Trophoblast cell (in vitro differentiated cells and primary cell): Measurements from ENCODE around the gene ZKSCAN5. TPM values are rescaled to one million over a fixed set of nuclear protein-coding genes. Genes with fewer than 3 reads are reported as not detected.
A peak's percentile ranks its signal among the peaks of the same experiment; 100 is the strongest.

Experiments used
- DNase-seq, 2 donors: peaks; one replicate each; pipeline ENCODE4 v3.0.0-alpha.2; 2016
- H2AFZ ChIP-seq: 2 replicates; pipeline ENCODE4 v1.6.1; 2013; ENCODE audit warnings: low read length, moderate library complexity, mild to moderate bottlenecking; ENCODE audit not compliant: insufficient read depth, poor library complexity
- H2AK5ac ChIP-seq: 2 replicates; pipeline ENCODE4 v1.6.1; 2013; ENCODE audit warnings: mild to moderate bottlenecking, low read length
- H2BK120ac ChIP-seq: 2 replicates; pipeline ENCODE4 v1.6.1; 2013; ENCODE audit warnings: low read length, mild to moderate bottlenecking, moderate library complexity; ENCODE audit not compliant: insufficient read depth, poor library complexity
- H2BK12ac ChIP-seq: 2 replicates; pipeline ENCODE4 v1.6.1; 2013; ENCODE audit warnings: mild to moderate bottlenecking, low read length, moderate library complexity
- H2BK5ac ChIP-seq: 2 replicates; pipeline ENCODE4 v1.6.1; 2013; ENCODE audit warnings: low read length, low read depth, moderate library complexity, mild to moderate bottlenecking; ENCODE audit not compliant: poor library complexity
- H3K14ac ChIP-seq: 2 replicates; pipeline ENCODE4 v1.6.1; 2013; ENCODE audit warnings: mild to moderate bottlenecking, low read length
- H3K18ac ChIP-seq: 2 replicates; pipeline ENCODE4 v1.6.1; 2013; ENCODE audit warnings: mild to moderate bottlenecking, low read length
- H3K23ac ChIP-seq: 2 replicates; pipeline ENCODE4 v1.6.1; 2013; ENCODE audit warnings: low read length
- H3K27ac ChIP-seq: 2 replicates; pipeline ENCODE4 v1.5.1; 2013; ENCODE audit warnings: low read depth, mild to moderate bottlenecking, inconsistent platforms, low read length, moderate library complexity
- H3K27me3 ChIP-seq: 2 replicates; pipeline ENCODE4 v1.6.1; 2013; ENCODE audit warnings: inconsistent platforms, mild to moderate bottlenecking, low read length, moderate library complexity; ENCODE audit not compliant: insufficient read depth
- H3K36me3 ChIP-seq, 2 experiments: 1 replicate in 1 of 2; 2 replicates in 1 of 2; pipeline ENCODE4 v1.6.1; 2013; ENCODE audit warnings: low read length in 2 of 2, mild to moderate bottlenecking in 2 of 2, moderate library complexity in 1 of 2; ENCODE audit not compliant: insufficient read depth in 2 of 2, control insufficient read depth in 1 of 2
- H3K4ac ChIP-seq: 2 replicates; pipeline ENCODE4 v1.6.1; 2013; ENCODE audit warnings: low read depth, mild to moderate bottlenecking, low read length, moderate library complexity
- H3K4me1 ChIP-seq, 2 experiments: 1 replicate in 1 of 2; 2 replicates in 1 of 2; pipeline ENCODE4 v1.6.1; 2013; ENCODE audit warnings: low read length in 2 of 2, mild to moderate bottlenecking in 2 of 2, moderate library complexity in 1 of 2; ENCODE audit not compliant: insufficient read depth in 2 of 2, control insufficient read depth in 1 of 2
- H3K4me2 ChIP-seq: 2 replicates; pipeline ENCODE4 v1.6.1; 2013; ENCODE audit warnings: inconsistent platforms, mild to moderate bottlenecking, low read length, moderate library complexity
- H3K4me3 ChIP-seq: 2 replicates; pipeline ENCODE4 v1.5.1; 2013; ENCODE audit warnings: mild to moderate bottlenecking, low read depth, low read length, inconsistent platforms
- H3K79me1 ChIP-seq: one replicate; pipeline ENCODE4 v1.6.1; 2013; ENCODE audit warnings: low read length
- H3K79me2 ChIP-seq: 2 replicates; pipeline ENCODE4 v1.6.1; 2013; ENCODE audit warnings: low read length, mild to moderate bottlenecking; ENCODE audit not compliant: control insufficient read depth, insufficient read depth, poor library complexity
- H3K9ac ChIP-seq: 2 replicates; pipeline ENCODE4 v1.6.1; 2013; ENCODE audit warnings: mild to moderate bottlenecking, low read length
- H3K9me3 ChIP-seq: 2 replicates; pipeline ENCODE4 v1.6.1; 2013; ENCODE audit warnings: low read depth, mild to moderate bottlenecking, control low read depth, inconsistent platforms, low read length; ENCODE audit not compliant: insufficient read depth
- H4K12ac ChIP-seq: 2 replicates; pipeline ENCODE4 v1.6.1; 2013; ENCODE audit warnings: low read depth, mild to moderate bottlenecking, low read length, moderate library complexity
- H4K8ac ChIP-seq: 2 replicates; pipeline ENCODE4 v1.6.1; 2013; ENCODE audit warnings: low read depth, mild to moderate bottlenecking, low read length, moderate library complexity
- H4K91ac ChIP-seq: one replicate; pipeline ENCODE4 v1.6.1; 2013; ENCODE audit warnings: low read depth, mild to moderate bottlenecking, low read length, moderate library complexity
- WGBS: extraction: QIAGEN DNeasy Blood & Tissue Kit; methylation state at CpG from one replicate; pipeline ENCODE4 v1.1.7; 2013; ENCODE audit warnings: missing lambda C conversion rate; ENCODE audit not compliant: insufficient read length, insufficient coverage; ENCODE audit errors: extremely low coverage; 5-methylcytosine and 5-hydroxymethylcytosine counted together
- polyA plus RNA-seq: library from polyadenylated mRNA; stranded (reverse); fragments of 200-250 nt; gene quantifications from 2 replicates; pipeline ENCODE4 v1.2.3, GENCODE V29; 2013

Gene ZKSCAN5
- 7.8 and 8.4 TPM in 2 replicates for polyA plus RNA-seq

- Histone ChIP-seq H2AK5ac (peak within 1 kb of the TSS; percentile 9), H3K18ac (peak within 1 kb of the TSS; percentile 93), H3K14ac (peak within 1 kb of the TSS; percentile 94), H3K23ac (no peak within 1 kb of the TSS), H2AFZ (peak within 1 kb of the TSS; percentile 85), H2BK12ac (no peak within 1 kb of the TSS), H2BK5ac (peak within 1 kb of the TSS; percentile 93), H3K4me1 (peaks cover 7 to 10% of the 10 kb centered on the region in 2 experiments), H4K12ac (peak within 1 kb of the TSS; percentile 88), H3K4ac (peak within 1 kb of the TSS; percentile 92), H3K9me3 (no peaks in the 10 kb centered on the region), H3K9ac (peak within 1 kb of the TSS; percentile 92), H3K79me1 (peaks cover 13% of the 10 kb centered on the region), H2BK120ac (peak within 1 kb of the TSS; percentile 76), H3K4me2 (peak within 1 kb of the TSS; percentile 73), H3K36me3 (peaks cover 0 to 3% of the 10 kb centered on the region in 2 experiments), H3K79me2 (peaks cover 7% of the 10 kb centered on the region), H3K27ac (peak within 1 kb of the TSS; percentile 91), H4K8ac (peak within 1 kb of the TSS; percentile 99), H4K91ac (peak within 1 kb of the TSS; percentile 96), H3K27me3 (no peaks in the 10 kb centered on the region), H3K4me3 (peak within 1 kb of the TSS; percentile 91)
- peak; percentile 91 to 94 for DNase-seq
- WGBS, result no CpG with 5 or more reads among the region's 53 CpGs
Measured at GRCh38 chr7:99504603-99505323, at the start of gene ZKSCAN5. ZKSCAN5 (plus strand) TSS chr7:99504662; CDS start chr7:99506045, 1,383 bp downstream.

- DNase-seq, result no peak
- no peak overlapping the region for H4K8ac ChIP-seq
- WGBS, result no CpG with 5 or more reads among the region's 9 CpGs
- H3K27ac ChIP-seq, result no peak overlapping the region
- no peak overlapping the region for H3K18ac ChIP-seq
- H2BK120ac ChIP-seq, result no peak overlapping the region
- H3K79me2 ChIP-seq, result no peaks in the 10 kb centered on the region
- H3K4ac ChIP-seq, result no peak overlapping the region
- peaks cover 0 to 3% of the 10 kb centered on the region in 2 experiments for H3K4me1 ChIP-seq
- peaks cover 6% of the 10 kb centered on the region for H3K9me3 ChIP-seq
- H3K27me3 ChIP-seq, result no peaks in the 10 kb centered on the region
- no peak overlapping the region for H3K4me2 ChIP-seq
- no peak overlapping the region for H4K12ac ChIP-seq
- peaks cover 79 to 89% of the 10 kb centered on the region in 2 experiments for H3K36me3 ChIP-seq
- no peak overlapping the region for H3K14ac ChIP-seq
- no peak overlapping the region for H3K23ac ChIP-seq
- H3K4me3 ChIP-seq, result no peak overlapping the region
- H2BK12ac ChIP-seq, result no peak overlapping the region
- H2AK5ac ChIP-seq, result no peak overlapping the region
- no peak overlapping the region for H2AFZ ChIP-seq
- no peak overlapping the region for H3K9ac ChIP-seq
- no peak overlapping the region for H2BK5ac ChIP-seq
- no peak overlapping the region for H4K91ac ChIP-seq
- H3K79me1 ChIP-seq, result no peaks in the 10 kb centered on the region
Measured at GRCh38 chr7:99455874-99456273, 48.6 kb upstream of the ZKSCAN5 start.

- WGBS, result no CpG with 5 or more reads among the region's 13 CpGs
- no peak overlapping the region for H2BK5ac ChIP-seq
- H3K4me3 ChIP-seq, result no peak overlapping the region
Measured at GRCh38 chr7:99456288-99456687, 48.2 kb upstream of the ZKSCAN5 start.

GRCh38 chr7:99457050-99457649 is 47.3 kb upstream of the ZKSCAN5 start:
- Histone ChIP-seq H3K4ac (no peak overlapping the region), H2BK120ac (no peak overlapping the region), H4K91ac (no peak overlapping the region), H3K9ac (no peak overlapping the region), H4K8ac (no peak overlapping the region), H2BK5ac (no peak overlapping the region), H3K27me3 (no peaks in the 10 kb centered on the region), H2BK12ac (no peak overlapping the region), H3K4me3 (no peak overlapping the region), H3K79me1 (no peaks in the 10 kb centered on the region), H3K4me1 (peaks cover 0 to 6% of the 10 kb centered on the region in 2 experiments), H2AK5ac (no peak overlapping the region), H3K27ac (no peak overlapping the region), H3K23ac (no peak overlapping the region), H3K79me2 (no peaks in the 10 kb centered on the region), H3K18ac (no peak overlapping the region), H3K14ac (no peak overlapping the region), H2AFZ (no peak overlapping the region), H4K12ac (no peak overlapping the region), H3K9me3 (peaks cover 4% of the 10 kb centered on the region), H3K4me2 (no peak overlapping the region), H3K36me3 (peaks cover 69 to 79% of the 10 kb centered on the region in 2 experiments)
- WGBS, result no CpG with 5 or more reads among the region's 6 CpGs
- DNase-seq, result no peak

More at GRCh38 chr7:99456288-99456687, 48.2 kb upstream of the ZKSCAN5 start:
- peaks cover 6% of the 10 kb centered on the region for H3K9me3 ChIP-seq
- H3K27ac ChIP-seq, result no peak overlapping the region
- H3K79me1 ChIP-seq, result no peaks in the 10 kb centered on the region
- no peak overlapping the region for H4K91ac ChIP-seq
- DNase-seq, result no peak
- no peak overlapping the region for H4K12ac ChIP-seq
- no peaks in the 10 kb centered on the region for H3K79me2 ChIP-seq
- no peak overlapping the region for H3K14ac ChIP-seq
- H3K4me1 ChIP-seq, result peaks cover 0 to 6% of the 10 kb centered on the region in 2 experiments
- no peak overlapping the region for H4K8ac ChIP-seq
- no peak overlapping the region for H2AK5ac ChIP-seq
- no peak overlapping the region for H2BK120ac ChIP-seq
- H2BK12ac ChIP-seq, result no peak overlapping the region
- no peak overlapping the region for H3K18ac ChIP-seq
- no peak overlapping the region for H3K4ac ChIP-seq
- H3K4me2 ChIP-seq, result no peak overlapping the region
- no peak overlapping the region for H3K23ac ChIP-seq
- H3K27me3 ChIP-seq, result no peaks in the 10 kb centered on the region
- H3K9ac ChIP-seq, result no peak overlapping the region
- no peak overlapping the region for H2AFZ ChIP-seq
- peaks cover 77 to 86% of the 10 kb centered on the region in 2 experiments for H3K36me3 ChIP-seq
